A549 (cell line): ENCODE data around the gene MPDU1. TPM values are rescaled to one million over a fixed set of nuclear protein-coding genes. Genes with fewer than 3 reads are reported as not detected.

Experiments used
- ATAC-seq, 2 experiments: fragments of 200-7000 bp in 1 of 2; fragments of >200 bp in 1 of 2; cut with Nextera tagmentation in 1 of 2; cut with Tn5 transposase in 1 of 2; 3 replicates each; pipeline versions ENCODE4 v1.8.0 to v1.9.1; 2018 to 2020; ENCODE audit warnings: mild to moderate bottlenecking in 1 of 2, moderate library complexity in 1 of 2
- CTCF ChIA-PET: fragments of 300-600 bp; sonication (Branson Sonifier 250); formaldehyde crosslinking; extraction: SDS; loops from one replicate; lab custom pipeline; 2021; ENCODE audit warnings: antibody characterized with exemption, inconsistent platforms; lab: Yijun Ruan, JAX
- POLR2A ChIA-PET: fragments of 350-600 bp; formaldehyde crosslinking; extraction: SDS; loops from one replicate; lab custom pipeline; 2021; ENCODE audit warnings: antibody characterized with exemption, inconsistent platforms; lab: Yijun Ruan, JAX
- DNase-seq, 2 experiments: peaks; one replicate each; pipeline versions ENCODE4 v3.0.0 to v3.0.0-alpha.2; 2011 to 2016; ENCODE audit warnings: low read depth in 1 of 2, low spot score in 1 of 2
- FAIRE-seq: peaks from 2 replicates; lab custom pipeline; 2011; peaks lifted over from hg19 to GRCh38; lab: Jason Lieb, UNC
- H3K27ac ChIP-seq, 2 experiments: fragments of >200 bp; sonication (Bioruptor Twin); formaldehyde crosslinking; 3 replicates each; pipeline ENCODE4 v1.5.1; 2016 to 2017
- H3K4me1 ChIP-seq: fragments of >200 bp; sonication (Bioruptor Twin); formaldehyde crosslinking; 3 replicates; pipeline ENCODE4 v1.6.1; 2016
- H3K4me2 ChIP-seq: fragments of >200 bp; sonication (Bioruptor Twin); formaldehyde crosslinking; 3 replicates; pipeline ENCODE4 v1.6.1; 2016
- H3K4me3 ChIP-seq: fragments of >200 bp; sonication (Bioruptor Twin); formaldehyde crosslinking; 3 replicates; pipeline ENCODE4 v1.5.1; 2016
- H3K9me3 ChIP-seq: fragments of >200 bp; sonication (Bioruptor Twin); formaldehyde crosslinking; 3 replicates; pipeline ENCODE4 v1.6.1; 2016
- BHLHE40 ChIP-seq: IDR thresholded peaks from 2 replicates; pipeline ENCODE4 v1.6.1; 2012; ENCODE audit warnings: low read depth, low read length, inconsistent platforms
- CBX2 ChIP-seq: fragments of 200-600 bp; sonication (generic); IDR thresholded peaks from 2 replicates; pipeline ENCODE4 v1.6.1; 2016; ENCODE audit warnings: low read depth, mild to moderate bottlenecking, borderline replicate concordance
- CBX8 ChIP-seq: fragments of 200-600 bp; sonication (generic); IDR thresholded peaks from 2 replicates; pipeline ENCODE4 v1.6.1; 2016
- CHD2 ChIP-seq: fragments of 150-350 bp; IDR thresholded peaks from 2 replicates; pipeline ENCODE4 v1.6.1; 2014; ENCODE audit warnings: low read length; ENCODE audit not compliant: partially characterized antibody
- ESRRA ChIP-seq: fragments of 150-350 bp; IDR thresholded peaks from 2 replicates; pipeline ENCODE4 v1.6.1; 2014; ENCODE audit warnings: mild to moderate bottlenecking, low read length, borderline replicate concordance
- FOXS1 ChIP-seq: fragments of 250-450 bp; sonication (Bioruptor Pico); IDR thresholded peaks from 2 replicates; pipeline ENCODE4 v1.5.0; 2020; ENCODE audit warnings: mild to moderate bottlenecking, moderate library complexity
- GATA3 ChIP-seq: IDR thresholded peaks from 2 replicates; pipeline ENCODE4 v1.6.1; 2012; ENCODE audit warnings: borderline replicate concordance
- JUN ChIP-seq, 2 experiments: fragments of >200 bp; sonication (Bioruptor Twin); formaldehyde crosslinking; IDR thresholded peaks; 2 replicates in 1 of 2; 3 replicates in 1 of 2; pipeline ENCODE4 v1.6.1; 2016 to 2017
- JUNB ChIP-seq: fragments of >200 bp; sonication (Bioruptor Twin); formaldehyde crosslinking; IDR thresholded peaks from 2 replicates; pipeline ENCODE4 v1.6.1; 2016
- KDM5A ChIP-seq: fragments of 200-600 bp; sonication (generic); IDR thresholded peaks from 2 replicates; pipeline ENCODE4 v1.6.1; 2016; ENCODE audit warnings: antibody characterized with exemption, mild to moderate bottlenecking
- MAZ ChIP-seq: fragments of 150-350 bp; IDR thresholded peaks from 2 replicates; pipeline ENCODE4 v1.6.1; 2014; ENCODE audit warnings: antibody characterized with exemption, low read depth, low read length, borderline replicate concordance
- NPAS2 ChIP-seq: fragments of 250-450 bp; sonication (Bioruptor Pico); IDR thresholded peaks from 2 replicates; pipeline ENCODE4 v1.8.0; 2022; ENCODE audit warnings: mild to moderate bottlenecking, moderate library complexity, borderline replicate concordance
- POLR2A ChIP-seq: IDR thresholded peaks from 2 replicates; pipeline ENCODE4 v1.6.1; 2012; ENCODE audit warnings: mild to moderate bottlenecking, low read length
- POLR2AphosphoS2 ChIP-seq: conservative IDR thresholded peaks from 2 replicates; pipeline ENCODE4 v1.6.1; 2012; ENCODE audit warnings: low read length, improper control_type of control experiment, inconsistent platforms
- RCOR1 ChIP-seq: fragments of 150-350 bp; IDR thresholded peaks from 2 replicates; pipeline ENCODE4 v1.6.1; 2014; ENCODE audit warnings: antibody characterized with exemption, low read length, low read depth
- ZC3H11A ChIP-seq: fragments of 450-650 bp; IDR thresholded peaks from 2 replicates; pipeline ENCODE4 v1.6.1; 2014; ENCODE audit warnings: antibody characterized with exemption, mild to moderate bottlenecking
- ZNF302 ChIP-seq: fragments of 250-450 bp; sonication (Bioruptor Pico); IDR thresholded peaks from 2 replicates; pipeline ENCODE4 v1.9.0; 2021; ENCODE audit warnings: inconsistent platforms, mild to moderate bottlenecking, moderate library complexity
- ZSCAN20 ChIP-seq: fragments of 250-450 bp; sonication (Bioruptor Pico); IDR thresholded peaks from 2 replicates; pipeline ENCODE4 v1.8.0; 2022; ENCODE audit warnings: mild to moderate bottlenecking, moderate library complexity
- WGBS: methylation state at CpG from one replicate; pipeline ENCODE4 v1.1.6; 2017; ENCODE audit errors: missing lambda C conversion rate; 5-methylcytosine and 5-hydroxymethylcytosine counted together
- polyA plus RNA-seq, 4 experiments: library from polyadenylated mRNA; depleted of rRNA in 3 of 4; stranded (reverse); fragments of >200 nt; fragmentation: RNase III in 1 of 4; extraction: RNeasy Plus Mini Kit Qiagen cat#74134 plus additional on column Dnase treatment in 1 of 4; gene quantifications; 2 replicates in 3 of 4; 3 replicates in 1 of 4; pipeline ENCODE4 v1.2.3, GENCODE V29; 2011 to 2017
- TF ChIP-seq, protein P1 (sequence below): fragments of 250-450 bp; sonication (Bioruptor Pico); IDR thresholded peaks from 2 replicates; pipeline ENCODE4 v1.5.0; 2021; ENCODE audit warnings: mild to moderate bottlenecking, moderate library complexity, borderline replicate concordance
- TF ChIP-seq, protein P2 (sequence below): IDR thresholded peaks from 2 replicates; pipeline ENCODE4 v1.6.1; 2012

The MPDU1 gene
- polyA plus RNA-seq, 2 of the 4 experiments (the other 2 are of a cell fraction): 134 to 148 TPM

DNA sequence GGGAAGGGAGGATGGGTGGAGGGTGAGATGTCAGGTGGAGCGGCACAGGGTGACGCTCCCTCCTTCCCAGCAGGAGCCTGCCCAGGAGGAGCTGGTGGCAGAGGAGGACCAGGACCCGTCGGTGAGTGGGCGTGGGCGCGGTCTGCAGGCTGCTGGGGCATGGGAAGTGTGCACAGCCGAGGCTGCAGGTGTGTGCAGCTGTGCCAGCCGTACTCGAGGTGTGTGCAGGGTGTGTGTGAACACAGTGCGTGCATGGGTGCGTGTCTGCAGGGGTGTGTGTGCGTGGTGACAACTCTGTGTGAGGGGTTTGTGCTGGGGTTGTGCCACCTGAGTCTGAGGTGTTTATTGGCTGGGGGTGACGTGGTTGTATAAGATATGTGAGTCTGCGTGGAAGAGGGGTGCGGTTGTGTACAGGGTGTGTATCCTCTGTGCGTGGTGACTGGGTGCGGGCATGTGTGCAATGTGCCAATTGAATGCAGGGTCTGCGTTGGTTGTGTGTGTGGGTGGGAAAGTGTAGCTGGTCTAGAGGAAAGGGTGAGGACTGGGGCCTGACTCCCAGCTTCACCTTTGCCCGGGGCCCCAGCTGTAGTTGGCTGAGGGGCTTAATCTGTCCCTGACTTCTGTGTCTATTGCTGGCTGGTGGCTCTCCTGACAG is 34.1 kb upstream of the MPDU1 start:
- H3K4me2 ChIP-seq: peak overlapping the region; percentile 84
- no peaks in the 10 kb centered on the region for H3K9me3 ChIP-seq
- POLR2A ChIA-PET: interaction anchor here (1.4 kb wide), 1 partner anchor 65 kb away, joined by 3 read pairs; no protein-coding TSS in a partner anchor
- TF ChIP-seq, protein P1, sequence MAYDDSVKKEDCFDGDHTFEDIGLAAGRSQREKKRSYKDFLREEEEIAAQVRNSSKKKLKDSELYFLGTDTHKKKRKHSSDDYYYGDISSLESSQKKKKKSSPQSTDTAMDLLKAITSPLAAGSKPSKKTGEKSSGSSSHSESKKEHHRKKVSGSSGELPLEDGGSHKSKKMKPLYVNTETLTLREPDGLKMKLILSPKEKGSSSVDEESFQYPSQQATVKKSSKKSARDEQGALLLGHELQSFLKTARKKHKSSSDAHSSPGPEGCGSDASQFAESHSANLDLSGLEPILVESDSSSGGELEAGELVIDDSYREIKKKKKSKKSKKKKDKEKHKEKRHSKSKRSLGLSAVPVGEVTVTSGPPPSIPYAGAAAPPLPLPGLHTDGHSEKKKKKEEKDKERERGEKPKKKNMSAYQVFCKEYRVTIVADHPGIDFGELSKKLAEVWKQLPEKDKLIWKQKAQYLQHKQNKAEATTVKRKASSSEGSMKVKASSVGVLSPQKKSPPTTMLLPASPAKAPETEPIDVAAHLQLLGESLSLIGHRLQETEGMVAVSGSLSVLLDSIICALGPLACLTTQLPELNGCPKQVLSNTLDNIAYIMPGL (CRISPR knock-in tag): no peak
- TF ChIP-seq FOXS1 (CRISPR knock-in tag) (no peak), NPAS2 (CRISPR knock-in tag) (no peak), CBX2 (no peak)
- TF ChIP-seq, protein P2, sequence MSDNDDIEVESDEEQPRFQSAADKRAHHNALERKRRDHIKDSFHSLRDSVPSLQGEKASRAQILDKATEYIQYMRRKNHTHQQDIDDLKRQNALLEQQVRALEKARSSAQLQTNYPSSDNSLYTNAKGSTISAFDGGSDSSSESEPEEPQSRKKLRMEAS: no peak; the same call in 1 of the 2 replicates
- TF ChIP-seq, all 56 proteins: peak for 0
- Histone ChIP-seq H3K4me3 (peak overlapping the region; percentile 63), H3K4me1 (peaks cover 17% of the 10 kb centered on the region), H3K27ac (peak overlapping the region; percentile 81 to 90)
- DNase-seq (peak in 1 of 2 experiments; percentile 19), ATAC-seq (peak; percentile 70 to 79), FAIRE-seq (no peak)
- CTCF ChIA-PET: interaction anchor here (0.6 to 16.8 kb wide), 16 partner anchors 9 to 196 kb away, joined by 3 to 190 read pairs (median 4); partner anchors contain the start of genes SENP3 and TNFSF13
- WGBS: 79% methylated on average over 20 of the region's 20 CpGs

DNA sequence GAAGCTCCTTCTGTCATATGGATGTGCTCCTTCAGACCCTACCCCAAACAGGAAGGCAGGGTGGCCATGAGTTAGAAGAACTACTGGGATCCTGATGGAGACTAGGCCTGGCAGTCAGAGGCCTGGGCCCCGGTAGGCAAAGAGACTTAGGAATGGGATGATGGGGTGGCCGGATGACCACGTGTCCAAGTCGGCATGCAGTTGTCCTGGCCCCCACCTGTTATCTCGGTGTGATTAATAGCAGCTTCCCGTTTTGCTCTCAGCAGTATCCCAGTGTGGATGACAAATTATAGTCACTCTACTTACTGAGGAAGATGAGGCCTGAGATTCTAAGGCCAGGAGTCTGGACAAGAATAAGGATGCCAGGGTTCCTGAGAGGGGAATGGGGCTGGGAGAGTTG is 33.3 kb upstream of the MPDU1 start:
- Histone ChIP-seq H3K4me3 (no peak overlapping the region), H3K27ac (no peak overlapping the region), H3K4me1 (peaks cover 17% of the 10 kb centered on the region), H3K4me2 (no peak overlapping the region), H3K9me3 (no peaks in the 10 kb centered on the region)
- WGBS: 83% methylated on average over 6 of the region's 6 CpGs
- TF ChIP-seq KDM5A (no peak), ZSCAN20 (no peak), ZNF302 (CRISPR knock-in tag) (no peak), BHLHE40 (no peak), RCOR1 (no peak), ZC3H11A (no peak), JUN (IDR thresholded peaks at IDR 0.05) (no peak)
- TF ChIP-seq, protein P1 (CRISPR knock-in tag): no peak
- POLR2A ChIA-PET: interaction anchor here (1.4 kb wide), 1 partner anchor 66 kb away, joined by 3 read pairs; no protein-coding TSS in a partner anchor
- DNase-seq: no peak
- CTCF ChIA-PET: interaction anchor here (0.5 to 16.8 kb wide), 9 partner anchors 9 to 195 kb away, joined by 3 to 190 read pairs (median 3); partner anchors contain the start of genes SENP3, TMEM95 and TNFSF13
- ATAC-seq: no peak
- no peak for FAIRE-seq

DNA sequence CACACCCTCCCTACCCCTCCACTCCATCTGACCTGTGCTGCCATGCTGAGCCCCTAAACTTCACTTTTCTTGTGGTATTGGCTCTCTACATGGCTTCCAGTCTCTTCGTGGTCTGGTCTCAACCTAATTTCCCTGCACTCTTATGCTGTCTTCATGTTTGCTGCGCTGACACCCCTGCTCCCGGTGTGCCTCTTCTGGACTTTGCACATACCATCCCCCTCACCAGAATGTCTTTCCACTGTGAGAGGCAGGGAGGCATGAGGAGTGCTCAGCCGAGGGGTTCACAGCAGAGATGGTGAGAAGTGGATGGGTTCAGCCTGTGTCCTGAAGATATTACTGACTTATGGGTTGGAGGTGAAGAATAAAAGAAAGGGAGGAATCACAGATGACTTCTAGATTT is 32.3 kb upstream of the MPDU1 start:
- WGBS: 85% methylated on average over 4 of the region's 4 CpGs
- H3K4me2 ChIP-seq: no peak overlapping the region
- no peak for DNase-seq

More for the DNA sequence above, 32.3 kb upstream of the MPDU1 start:
- Histone ChIP-seq H3K4me1 (peaks cover 17% of the 10 kb centered on the region), H3K9me3 (no peaks in the 10 kb centered on the region), H3K4me3 (no peak overlapping the region), H3K27ac (no peak overlapping the region)
- TF ChIP-seq KDM5A (no peak), ZNF302 (CRISPR knock-in tag) (no peak), POLR2AphosphoS2 (no peak), GATA3 (no peak), CBX8 (no peak), FOXS1 (CRISPR knock-in tag) (no peak), POLR2A (no peak), MAZ (no peak), JUNB (no peak), CHD2 (no peak), ESRRA (no peak), JUN (IDR thresholded peaks at IDR 0.05) (no peak)
- TF ChIP-seq, protein P2: no peak
- ChIA-PET CTCF (interaction anchor here (11.3 to 16.8 kb wide), 2 partner anchors 8 to 36 kb away, joined by 190 to 232 read pairs; partner anchors contain the start of genes SENP3 and TNFSF13), POLR2A (interaction anchor here (0.6 kb wide), 1 partner anchor 32 kb away, joined by 3 read pairs; the partner anchor contains the start of gene MPDU1)
- no peak for ATAC-seq
- FAIRE-seq: no peak
